ENCODE data around the gene ADAP2. TPM values are rescaled to one million over a fixed set of nuclear protein-coding genes. Genes with fewer than 3 reads are reported as not detected.
A peak's percentile ranks its signal among the peaks of the same experiment; 100 is the strongest.
"Not testable (repeated sequence)": the region's sequence is repeated elsewhere in the genome, so short reads cannot be mapped to it uniquely, and the experiment has no call there.

The ADAP2 gene
- total RNA-seq, 1 experiment from 2014 or later: not detected

GRCh38 chr17:30929081-30929633 is 7.4 kb downstream of the ADAP2 start:
- no peak for DNase-seq (ENCODE audit: low read depth)

GRCh38 chr17:30929861-30930260 is 8.1 kb downstream of the ADAP2 start:
- DNase-seq (ENCODE audit: low read depth): not testable (repeated sequence)

- no peak for DNase-seq (ENCODE audit: low read depth)
Measured at GRCh38 chr17:30930495-30930894, 8.8 kb downstream of the ADAP2 start.

GRCh38 chr17:30931582-30931981 is 9.8 kb downstream of the ADAP2 start:
- DNase-seq (ENCODE audit: low read depth): not testable (repeated sequence)

GRCh38 chr17:30933966-30934365 is 12.2 kb downstream of the ADAP2 start:
- no peak for DNase-seq (ENCODE audit: low read depth)

GRCh38 chr17:30939051-30939689 is 17.4 kb downstream of the ADAP2 start:
- DNase-seq (ENCODE audit: low read depth): no peak

- DNase-seq (ENCODE audit: low read depth): no peak
Measured at GRCh38 chr17:30942308-30943079, 20.7 kb downstream of the ADAP2 start.

- no peak for DNase-seq (ENCODE audit: low read depth)
Measured at GRCh38 chr17:30947796-30948195, 26.1 kb downstream of the ADAP2 start.

GRCh38 chr17:30950189-30950588 is 28.4 kb downstream of the ADAP2 start:
- no peak for DNase-seq (ENCODE audit: low read depth)

GRCh38 chr17:30950669-30951399 is 29.1 kb downstream of the ADAP2 start:
- DNase-seq (ENCODE audit: low read depth): peak; percentile 48

GRCh38 chr17:30952638-30953393 is 31.1 kb downstream of the ADAP2 start:
- DNase-seq (ENCODE audit: low read depth): no peak

- DNase-seq (ENCODE audit: low read depth): no peak
Measured at GRCh38 chr17:30954046-30954830, 32.5 kb downstream of the ADAP2 start.

GRCh38 chr17:30956764-30957374 is 35.1 kb downstream of the ADAP2 start:
- no peak for DNase-seq (ENCODE audit: low read depth)

GRCh38 chr17:30957741-30958140 is 36.0 kb downstream of the ADAP2 start:
- DNase-seq (ENCODE audit: low read depth): no peak

GRCh38 chr17:30958187-30958586 is 36.4 kb downstream of the ADAP2 start:
- no peak for DNase-seq (ENCODE audit: low read depth)

- DNase-seq (ENCODE audit: low read depth): peak; percentile 10
Measured at GRCh38 chr17:30961209-30962188, 39.8 kb downstream of the ADAP2 start.

- not testable (repeated sequence) for DNase-seq (ENCODE audit: low read depth)
Measured at GRCh38 chr17:30964312-30964711, 42.6 kb downstream of the ADAP2 start.

- peak; percentile 53 for DNase-seq (ENCODE audit: low read depth)
Measured at GRCh38 chr17:30964876-30965275, 43.1 kb downstream of the ADAP2 start.

- DNase-seq (ENCODE audit: low read depth): no peak
Measured at GRCh38 chr17:30965686-30966085, 43.9 kb downstream of the ADAP2 start.
